GM10266 (cell line): ENCODE results near the gene IFNA1.

Experiments
- DNase-seq: peaks from one replicate; pipeline ENCODE4 v3.0.0; 2012; ENCODE audit errors: extremely low spot score
- TF ChIP-seq, protein P1 (sequence below): IDR thresholded peaks from 2 replicates; pipeline ENCODE4 v1.5.1; 2012; ENCODE audit warnings: mild to moderate bottlenecking, low read depth; ENCODE audit not compliant: control insufficient read depth, insufficient read depth; ENCODE audit errors: missing control alignments

The IFNA1 gene

GRCh38 chr9:21440139-21440538 lies at the start of gene IFNA1:
IFNA1 (plus strand) TSS chr9:21440439; CDS start chr9:21440508, 69 bp downstream.
- TF ChIP-seq, protein P1, sequence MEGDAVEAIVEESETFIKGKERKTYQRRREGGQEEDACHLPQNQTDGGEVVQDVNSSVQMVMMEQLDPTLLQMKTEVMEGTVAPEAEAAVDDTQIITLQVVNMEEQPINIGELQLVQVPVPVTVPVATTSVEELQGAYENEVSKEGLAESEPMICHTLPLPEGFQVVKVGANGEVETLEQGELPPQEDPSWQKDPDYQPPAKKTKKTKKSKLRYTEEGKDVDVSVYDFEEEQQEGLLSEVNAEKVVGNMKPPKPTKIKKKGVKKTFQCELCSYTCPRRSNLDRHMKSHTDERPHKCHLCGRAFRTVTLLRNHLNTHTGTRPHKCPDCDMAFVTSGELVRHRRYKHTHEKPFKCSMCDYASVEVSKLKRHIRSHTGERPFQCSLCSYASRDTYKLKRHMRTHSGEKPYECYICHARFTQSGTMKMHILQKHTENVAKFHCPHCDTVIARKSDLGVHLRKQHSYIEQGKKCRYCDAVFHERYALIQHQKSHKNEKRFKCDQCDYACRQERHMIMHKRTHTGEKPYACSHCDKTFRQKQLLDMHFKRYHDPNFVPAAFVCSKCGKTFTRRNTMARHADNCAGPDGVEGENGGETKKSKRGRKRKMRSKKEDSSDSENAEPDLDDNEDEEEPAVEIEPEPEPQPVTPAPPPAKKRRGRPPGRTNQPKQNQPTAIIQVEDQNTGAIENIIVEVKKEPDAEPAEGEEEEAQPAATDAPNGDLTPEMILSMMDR = no peak
- no peak for DNase-seq

GRCh38 chr9:21392270-21392669 lies 48.0 kb upstream of the IFNA1 start:
- TF ChIP-seq, protein P1 = no peak
- DNase-seq = no peak

GRCh38 chr9:21395778-21396717 lies 44.2 kb upstream of the IFNA1 start:
- DNase-seq = peak; percentile 42
- TF ChIP-seq, protein P1 = peak; percentile 96

- TF ChIP-seq, protein P1 = no peak
- no peak for DNase-seq
Observed at GRCh38 chr9:21398955-21399489, 41.2 kb upstream of the IFNA1 start.

DNA sequence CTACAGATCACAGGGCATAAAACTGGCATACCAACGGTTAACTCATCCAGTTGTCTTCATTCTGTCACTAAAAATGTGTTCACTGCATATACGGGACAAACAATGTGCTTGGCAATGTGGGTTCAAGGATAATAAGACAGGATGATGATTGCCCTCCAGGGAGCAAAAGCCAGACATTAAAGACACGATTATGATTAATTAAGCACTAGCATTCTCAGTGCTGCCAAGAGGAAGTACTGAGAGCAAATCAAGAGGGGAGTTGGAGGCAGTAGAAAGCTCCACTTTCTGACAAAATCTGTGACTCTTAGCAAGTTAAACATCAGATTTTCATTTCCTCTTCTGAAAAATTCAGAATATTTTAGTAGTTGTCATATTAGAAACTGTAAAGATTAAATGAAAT lies 40.3 kb upstream of the IFNA1 start:
- TF ChIP-seq, protein P1 = no peak
- no peak for DNase-seq

DNA sequence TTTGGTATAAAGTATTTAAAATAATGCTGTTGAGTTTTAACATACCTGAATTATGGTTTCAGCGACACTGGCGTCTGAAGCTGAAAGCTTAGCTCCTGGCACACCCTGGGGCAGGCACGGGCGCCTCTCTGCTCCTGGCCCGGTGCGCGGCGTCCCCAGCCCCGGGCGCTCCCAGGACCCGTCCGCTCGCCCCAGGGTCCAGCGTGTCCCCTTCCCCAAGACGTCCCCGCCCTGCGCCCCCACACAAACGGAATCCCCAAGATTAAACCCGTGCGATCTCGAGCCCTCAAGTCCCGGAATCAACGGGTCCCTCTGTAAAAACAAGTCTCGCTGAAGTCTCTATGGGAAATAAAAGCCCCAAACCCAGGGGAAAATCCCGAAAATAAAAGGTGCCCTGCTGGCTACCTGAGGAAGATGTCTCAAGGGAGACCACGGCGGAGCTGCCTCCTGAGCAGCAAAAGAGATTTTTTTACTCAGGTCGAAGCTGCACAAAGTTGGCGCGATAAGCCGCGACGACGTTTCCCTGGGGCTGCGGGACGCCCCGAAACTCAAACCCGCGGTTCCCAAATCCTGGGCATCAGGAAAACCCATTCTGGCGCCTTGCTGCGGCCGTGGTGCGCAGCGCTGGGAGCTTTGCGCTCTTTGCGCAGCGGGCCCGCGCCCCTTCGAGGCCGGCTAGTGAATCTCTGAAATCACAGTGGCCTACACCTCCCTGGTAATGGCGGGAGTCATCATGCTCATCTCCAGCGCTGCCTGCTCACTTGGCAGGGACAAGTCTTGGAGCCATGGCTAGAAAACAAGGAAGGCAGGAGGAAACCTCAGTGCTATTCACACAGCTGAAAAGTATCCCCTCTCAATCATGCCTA lies 37.6 kb upstream of the IFNA1 start:
- DNase-seq = peak; percentile 32
- TF ChIP-seq, protein P1 = peak; percentile 35
